ENCODE results near the gene TMEM132E. TPM values are rescaled to one million over a fixed set of nuclear protein-coding genes. Genes with fewer than 3 reads are reported as not detected.

Gene TMEM132E
- total and polyA plus RNA-seq, 2 of the 4 experiments (the other 2 are of a cell fraction) = not detected

DNA sequence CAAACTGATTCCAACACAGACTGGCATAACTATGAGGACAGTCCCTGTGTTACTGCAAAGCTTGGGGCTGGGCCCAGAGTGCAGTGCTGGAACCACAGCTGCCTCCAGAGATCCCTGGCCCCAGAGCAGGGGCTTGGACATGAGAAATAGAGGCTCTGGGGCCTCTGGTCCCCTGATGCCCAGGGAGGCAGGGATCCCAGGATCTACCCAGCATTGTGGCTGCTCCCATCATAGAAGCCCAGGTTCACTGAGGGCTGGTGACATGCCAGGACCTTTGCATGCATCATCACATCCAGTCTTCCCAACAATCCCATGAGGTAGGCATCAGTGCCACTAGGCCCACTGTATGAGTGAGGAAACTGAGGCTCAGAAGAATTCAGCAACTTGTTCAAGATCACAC is 95.8 kb downstream of the TMEM132E start:
- H2AK9ac ChIP-seq (replicated peaks; ENCODE audit: low read depth, low read length, poor library complexity) = no peak overlapping the region
- no peak overlapping the region for H3K9ac ChIP-seq (ENCODE audit: low read depth, low read length)
- H2BK15ac ChIP-seq (ENCODE audit: low read depth, low read length) = no peak overlapping the region
- H2AFZ ChIP-seq (replicated peaks; ENCODE audit: low read length, poor library complexity) = no peak overlapping the region
- no peak overlapping the region for H3K56ac ChIP-seq (ENCODE audit: extremely low read depth, insufficient read depth, low read length)
- H3K9me1 ChIP-seq (ENCODE audit: insufficient read depth, low read length) = no peaks in the 10 kb centered on the region
- POLR2A ChIA-PET (ENCODE audit: unreplicated experiment) = interaction anchor here (0.6 kb wide), 1 partner anchor 14 kb away, joined by 5 read pairs; no protein-coding TSS in a partner anchor
- no peak overlapping the region for H3K4me2 ChIP-seq (ENCODE audit: low read depth, low read length)
- H3K9me3 ChIP-seq (ENCODE audit: control insufficient read depth, insufficient read depth, low read length) = no peaks in the 10 kb centered on the region
- H3K27ac ChIP-seq (ENCODE audit: insufficient read depth, low read length) = no peak overlapping the region
- H4K8ac ChIP-seq (ENCODE audit: low read depth in 2 of 2, low read length in 2 of 2) = no peak overlapping the region
- DNase-seq (no peak), ATAC-seq (ENCODE audit: low read depth) (no peak)
- no peak overlapping the region for H3K23ac ChIP-seq (ENCODE audit: low read depth, low read length)
- no peaks in the 10 kb centered on the region for H4K20me1 ChIP-seq (ENCODE audit: insufficient read depth, low read length)
- in situ Hi-C loops (cut with MboI; ENCODE audit: low sequenced_read_pairs) (no loop called here), intact Hi-C loops (cut with micrococcal nuclease) (loop anchor here (5.0 kb wide), 1 partner anchor 367 kb away; no protein-coding TSS in a partner anchor), dilution Hi-C loops (cut with HindIII; ENCODE audit: low sequenced_read_pairs, unreplicated experiment) (no loop called here)
- CTCF ChIA-PET = no interaction called here
- TF ChIP-seq SMC3 (IDR thresholded peaks at IDR 0.05; ENCODE audit: low read depth, low read length) = no peak
- TF ChIP-seq BHLHE40 (IDR thresholded peaks at IDR 0.05; ENCODE audit: low read depth, low read length) = no peak
- no peak for TF ChIP-seq RFX5 (IDR thresholded peaks at IDR 0.05; ENCODE audit: low read depth, low read length)
- TF ChIP-seq FOS (IDR thresholded peaks at IDR 0.05; ENCODE audit: low read depth, low read length) = no peak
- no peak for TF ChIP-seq CHD1 (IDR thresholded peaks at IDR 0.05; ENCODE audit: low read depth, low read length)
- TF ChIP-seq CEBPB (IDR thresholded peaks at IDR 0.05; ENCODE audit: low read depth, low read length) = no peak
- TF ChIP-seq, protein P1, sequence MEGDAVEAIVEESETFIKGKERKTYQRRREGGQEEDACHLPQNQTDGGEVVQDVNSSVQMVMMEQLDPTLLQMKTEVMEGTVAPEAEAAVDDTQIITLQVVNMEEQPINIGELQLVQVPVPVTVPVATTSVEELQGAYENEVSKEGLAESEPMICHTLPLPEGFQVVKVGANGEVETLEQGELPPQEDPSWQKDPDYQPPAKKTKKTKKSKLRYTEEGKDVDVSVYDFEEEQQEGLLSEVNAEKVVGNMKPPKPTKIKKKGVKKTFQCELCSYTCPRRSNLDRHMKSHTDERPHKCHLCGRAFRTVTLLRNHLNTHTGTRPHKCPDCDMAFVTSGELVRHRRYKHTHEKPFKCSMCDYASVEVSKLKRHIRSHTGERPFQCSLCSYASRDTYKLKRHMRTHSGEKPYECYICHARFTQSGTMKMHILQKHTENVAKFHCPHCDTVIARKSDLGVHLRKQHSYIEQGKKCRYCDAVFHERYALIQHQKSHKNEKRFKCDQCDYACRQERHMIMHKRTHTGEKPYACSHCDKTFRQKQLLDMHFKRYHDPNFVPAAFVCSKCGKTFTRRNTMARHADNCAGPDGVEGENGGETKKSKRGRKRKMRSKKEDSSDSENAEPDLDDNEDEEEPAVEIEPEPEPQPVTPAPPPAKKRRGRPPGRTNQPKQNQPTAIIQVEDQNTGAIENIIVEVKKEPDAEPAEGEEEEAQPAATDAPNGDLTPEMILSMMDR (conservative IDR thresholded peaks at IDR 0.05; ENCODE audit: low read depth, low read length) = no peak
- no peak for TF ChIP-seq POLR2A (IDR thresholded peaks at IDR 0.05; ENCODE audit: low read depth, low read length)
- no peak for TF ChIP-seq RCOR1 (IDR thresholded peaks at IDR 0.05; ENCODE audit: insufficient replicate concordance, low read length)
- no peak for TF ChIP-seq RAD21 (IDR thresholded peaks at IDR 0.05; ENCODE audit: low read length)
- TF ChIP-seq NFE2L2 (IDR thresholded peaks at IDR 0.05; ENCODE audit: low read depth, low read length) = no peak
- BruUV-seq (replicated peaks) = no TSS peak
- no peaks in the 10 kb centered on the region for H3K79me1 ChIP-seq (ENCODE audit: low read depth in 1 of 2, low read length in 2 of 2)
- H3K36me3 ChIP-seq (ENCODE audit: control insufficient read depth, insufficient read depth, low read length) = no peaks in the 10 kb centered on the region
- H4K5ac ChIP-seq (ENCODE audit: low read depth, low read length) = no peak overlapping the region
- no peaks in the 10 kb centered on the region for H3K4me1 ChIP-seq (ENCODE audit: control insufficient read depth, insufficient read depth, low read length)
- no peak overlapping the region for H2BK20ac ChIP-seq (ENCODE audit: low read depth, low read length)
- H3K18ac ChIP-seq (ENCODE audit: low read depth, low read length) = no peak overlapping the region
- H3K27me3 ChIP-seq (ENCODE audit: control insufficient read depth, insufficient read depth, low read length) = no peaks in the 10 kb centered on the region
- H3K14ac ChIP-seq (replicated peaks; ENCODE audit: low read depth, low read length) = no peak overlapping the region
- no peak overlapping the region for H2AK5ac ChIP-seq (ENCODE audit: low read depth, low read length)
- no peak overlapping the region for H2BK120ac ChIP-seq (ENCODE audit: low read depth, low read length)
- no peak overlapping the region for H3K4me3 ChIP-seq (ENCODE audit: insufficient read depth, low read depth, low read length)
- no peak overlapping the region for H3K4ac ChIP-seq (ENCODE audit: low read depth, low read length)
- H2BK5ac ChIP-seq (ENCODE audit: low read depth, low read length, poor library complexity, severe bottlenecking) = no peak overlapping the region
- no peak overlapping the region for H4K91ac ChIP-seq (ENCODE audit: insufficient read depth, low read depth, low read length)

Data from IMR-90 (cell line).